ENCODE data around the gene OR5T1. TPM values are rescaled to one million over a fixed set of nuclear protein-coding genes. Genes with fewer than 3 reads are reported as not detected.

OR5T1 gene
- total RNA-seq: not detected
- total RNA-seq (2013): not detected
- total RNA-seq: 0 reads per million in 29 experiments

GRCh38 chr11:56273854-56274253, at the start of gene OR5T1:
Gene OR5T1, plus strand, starts transcription at chr11:56274154. Its CDS starts 1,485 bp downstream, at chr11:56275639.
- no peaks in the 10 kb centered on the region for H3K36me3 ChIP-seq (ENCODE audit: control insufficient read depth in 2 of 2, extremely low read depth in 1 of 2, insufficient read depth in 1 of 2, low read length in 1 of 2)
- H3K9me3 ChIP-seq: no peaks in the 10 kb centered on the region
- DNase-seq (no peak), ATAC-seq (replicated peaks in 1 of 4) (no peak)
- no peak within 1 kb of the TSS for H3K4me3 ChIP-seq (ENCODE audit: control insufficient read depth in 1 of 2, extremely low read depth in 1 of 2, low read length in 1 of 2)
- no peaks in the 10 kb centered on the region for H3K36me3 Mint-ChIP-seq
- no peak within 1 kb of the TSS for H3K4me3 Mint-ChIP-seq
- POLR2A ChIA-PET: no interaction called here
- CTCF ChIA-PET: no interaction called here
- peaks cover 11 to 31% (median 31%) of the 10 kb centered on the region in 3 donors for H3K9me3 Mint-ChIP-seq
- H3K27ac Mint-ChIP-seq: no peak within 1 kb of the TSS
- H3K27me3 ChIP-seq (replicated peaks in 1 of 2; ENCODE audit: control insufficient read depth in 2 of 2, extremely low read depth in 1 of 2, insufficient read depth in 2 of 2, low read length in 1 of 2): no peaks in the 10 kb centered on the region
- H3K27me3 Mint-ChIP-seq: no peaks in the 10 kb centered on the region
- no peak within 1 kb of the TSS for H3K27ac ChIP-seq (ENCODE audit: low read length)
- H3K4me1 ChIP-seq (ENCODE audit: control insufficient read depth in 1 of 2, extremely low read depth in 1 of 2, insufficient read depth in 2 of 2, low read length in 2 of 2): no peaks in the 10 kb centered on the region
- H3K4me1 Mint-ChIP-seq: no peaks in the 10 kb centered on the region

GRCh38 chr11:56234155-56234554, 39.8 kb upstream of the OR5T1 start, which contains the start of gene OR5T2:
Gene OR5T2, minus strand, starts transcription at chr11:56234255. Its CDS starts 1,193 bp downstream, at chr11:56233062.
- ATAC-seq (replicated peaks in 1 of 4) (no peak), DNase-seq (no peak)
- H3K9me3 Mint-ChIP-seq: peaks cover 10 to 36% (median 11%) of the 10 kb centered on the region in 3 donors
- Histone ChIP-seq H3K36me3 (ENCODE audit: control insufficient read depth in 2 of 2, extremely low read depth in 1 of 2, insufficient read depth in 1 of 2, low read length in 1 of 2) (no peaks in the 10 kb centered on the region), H3K27ac (ENCODE audit: low read length) (no peak within 1 kb of the TSS), H3K4me1 (ENCODE audit: control insufficient read depth in 1 of 2, extremely low read depth in 1 of 2, insufficient read depth in 2 of 2, low read length in 2 of 2) (no peaks in the 10 kb centered on the region), H3K4me3 (ENCODE audit: control insufficient read depth in 1 of 2, extremely low read depth in 1 of 2, low read length in 1 of 2) (no peak within 1 kb of the TSS), H3K9me3 (peaks cover 3% of the 10 kb centered on the region), H3K27me3 (replicated peaks in 1 of 2; ENCODE audit: control insufficient read depth in 2 of 2, extremely low read depth in 1 of 2, insufficient read depth in 2 of 2, low read length in 1 of 2) (no peaks in the 10 kb centered on the region)
- ChIA-PET POLR2A (no interaction called here), CTCF (no interaction called here)
- H3K27ac Mint-ChIP-seq: no peak within 1 kb of the TSS
- no peaks in the 10 kb centered on the region for H3K4me1 Mint-ChIP-seq
- H3K36me3 Mint-ChIP-seq: no peaks in the 10 kb centered on the region
- WGBS (ENCODE audit: insufficient coverage): no CpG with 5 or more reads among the region's 1 CpG
- H3K4me3 Mint-ChIP-seq: no peak within 1 kb of the TSS
- H3K27me3 Mint-ChIP-seq: no peaks in the 10 kb centered on the region

- Mint-ChIP-seq H3K4me1 (no peaks in the 10 kb centered on the region), H3K27ac (no peak within 1 kb of the TSS), H3K4me3 (no peak within 1 kb of the TSS), H3K36me3 (no peaks in the 10 kb centered on the region), H3K9me3 (peaks cover 12 to 26% (median 18%) of the 10 kb centered on the region in 3 donors), H3K27me3 (no peaks in the 10 kb centered on the region)
- Histone ChIP-seq H3K4me3 (ENCODE audit: control insufficient read depth in 1 of 2, extremely low read depth in 1 of 2, low read length in 1 of 2) (no peak within 1 kb of the TSS), H3K9me3 (peaks cover 2% of the 10 kb centered on the region), H3K36me3 (ENCODE audit: control insufficient read depth in 2 of 2, extremely low read depth in 1 of 2, insufficient read depth in 1 of 2, low read length in 1 of 2) (no peaks in the 10 kb centered on the region), H3K27me3 (replicated peaks in 1 of 2; ENCODE audit: control insufficient read depth in 2 of 2, extremely low read depth in 1 of 2, insufficient read depth in 2 of 2, low read length in 1 of 2) (no peaks in the 10 kb centered on the region), H3K4me1 (ENCODE audit: control insufficient read depth in 1 of 2, extremely low read depth in 1 of 2, insufficient read depth in 2 of 2, low read length in 2 of 2) (no peaks in the 10 kb centered on the region), H3K27ac (ENCODE audit: low read length) (no peak within 1 kb of the TSS)
- ChIA-PET POLR2A (no interaction called here), CTCF (no interaction called here)
- ATAC-seq (replicated peaks in 1 of 4) (no peak), DNase-seq (no peak)
Measured at GRCh38 chr11:56251954-56252353, 22.0 kb upstream of the OR5T1 start, which contains the start of gene OR5T3. Gene OR5T3, plus strand, starts transcription at chr11:56252254. Its CDS starts 0 bp downstream, at chr11:56252254.

GRCh38 chr11:56271092-56271491, 2.9 kb upstream of the OR5T1 start:
- WGBS (ENCODE audit: insufficient coverage): 14% methylated on average over 1 of the region's 3 CpGs
- Mint-ChIP-seq H3K4me3 (no peak overlapping the region), H3K27me3 (no peaks in the 10 kb centered on the region), H3K27ac (no peak overlapping the region), H3K36me3 (no peaks in the 10 kb centered on the region), H3K9me3 (peaks cover 3 to 37% (median 24%) of the 10 kb centered on the region in 3 donors), H3K4me1 (no peaks in the 10 kb centered on the region)
- ChIA-PET POLR2A (no interaction called here), CTCF (no interaction called here)
- H3K36me3 ChIP-seq (ENCODE audit: control insufficient read depth in 2 of 2, extremely low read depth in 1 of 2, insufficient read depth in 1 of 2, low read length in 1 of 2): no peaks in the 10 kb centered on the region
- ATAC-seq (replicated peaks in 1 of 4) (no peak), DNase-seq (no peak)
- H3K4me3 ChIP-seq (ENCODE audit: control insufficient read depth in 1 of 2, extremely low read depth in 1 of 2, low read length in 1 of 2): no peak overlapping the region
- no peaks in the 10 kb centered on the region for H3K9me3 ChIP-seq
- H3K27me3 ChIP-seq (replicated peaks in 1 of 2; ENCODE audit: control insufficient read depth in 2 of 2, extremely low read depth in 1 of 2, insufficient read depth in 2 of 2, low read length in 1 of 2): no peaks in the 10 kb centered on the region
- no peak overlapping the region for H3K27ac ChIP-seq (ENCODE audit: low read length)
- H3K4me1 ChIP-seq (ENCODE audit: control insufficient read depth in 1 of 2, extremely low read depth in 1 of 2, insufficient read depth in 2 of 2, low read length in 2 of 2): no peaks in the 10 kb centered on the region

- H3K9me3 Mint-ChIP-seq: peaks cover 14 to 18% (median 16%) of the 10 kb centered on the region in 3 donors
- no peaks in the 10 kb centered on the region for H3K4me1 Mint-ChIP-seq
- Histone ChIP-seq H3K27me3 (replicated peaks in 1 of 2; ENCODE audit: control insufficient read depth in 2 of 2, extremely low read depth in 1 of 2, insufficient read depth in 2 of 2, low read length in 1 of 2) (no peaks in the 10 kb centered on the region), H3K36me3 (ENCODE audit: control insufficient read depth in 2 of 2, extremely low read depth in 1 of 2, insufficient read depth in 1 of 2, low read length in 1 of 2) (no peaks in the 10 kb centered on the region), H3K4me3 (ENCODE audit: control insufficient read depth in 1 of 2, extremely low read depth in 1 of 2, low read length in 1 of 2) (no peak within 1 kb of the TSS), H3K9me3 (no peaks in the 10 kb centered on the region), H3K4me1 (ENCODE audit: control insufficient read depth in 1 of 2, extremely low read depth in 1 of 2, insufficient read depth in 2 of 2, low read length in 2 of 2) (no peaks in the 10 kb centered on the region), H3K27ac (ENCODE audit: low read length) (no peak within 1 kb of the TSS)
- no peak within 1 kb of the TSS for H3K27ac Mint-ChIP-seq
- CTCF ChIA-PET: no interaction called here
- ATAC-seq (replicated peaks in 1 of 4) (no peak), DNase-seq (no peak)
- POLR2A ChIA-PET: no interaction called here
- no peaks in the 10 kb centered on the region for H3K27me3 Mint-ChIP-seq
- H3K4me3 Mint-ChIP-seq: no peak within 1 kb of the TSS
- WGBS (ENCODE audit: insufficient coverage): no CpG with 5 or more reads among the region's 2 CpGs
- no peaks in the 10 kb centered on the region for H3K36me3 Mint-ChIP-seq
Measured at GRCh38 chr11:56292154-56292553, 18.2 kb downstream of the OR5T1 start, which contains the start of gene OR8H1. Gene OR8H1, minus strand, starts transcription at chr11:56292254. Its CDS starts 1,192 bp downstream, at chr11:56291062.

- H3K27me3 ChIP-seq (replicated peaks in 1 of 2; ENCODE audit: control insufficient read depth in 2 of 2, extremely low read depth in 1 of 2, insufficient read depth in 2 of 2, low read length in 1 of 2): no peaks in the 10 kb centered on the region
- Mint-ChIP-seq H3K4me3 (no peak overlapping the region), H3K27me3 (no peaks in the 10 kb centered on the region), H3K4me1 (no peaks in the 10 kb centered on the region), H3K36me3 (no peaks in the 10 kb centered on the region), H3K27ac (no peak overlapping the region), H3K9me3 (peaks cover 10 to 16% (median 10%) of the 10 kb centered on the region in 3 donors)
- POLR2A ChIA-PET: no interaction called here
- no peaks in the 10 kb centered on the region for H3K4me1 ChIP-seq (ENCODE audit: control insufficient read depth in 1 of 2, extremely low read depth in 1 of 2, insufficient read depth in 2 of 2, low read length in 2 of 2)
- no peak for ATAC-seq (replicated peaks in 1 of 4)
- no peak overlapping the region for H3K4me3 ChIP-seq (ENCODE audit: control insufficient read depth in 1 of 2, extremely low read depth in 1 of 2, low read length in 1 of 2)
- no peak for DNase-seq
- H3K27ac ChIP-seq (ENCODE audit: low read length): no peak overlapping the region
- 53% methylated on average over 2 of the region's 4 CpGs for WGBS (ENCODE audit: insufficient coverage)
- no peaks in the 10 kb centered on the region for H3K36me3 ChIP-seq (ENCODE audit: control insufficient read depth in 2 of 2, extremely low read depth in 1 of 2, insufficient read depth in 1 of 2, low read length in 1 of 2)
- CTCF ChIA-PET: no interaction called here
- H3K9me3 ChIP-seq: no peaks in the 10 kb centered on the region
Measured at GRCh38 chr11:56296898-56297297, 22.9 kb downstream of the OR5T1 start.

- no peaks in the 10 kb centered on the region for H3K36me3 Mint-ChIP-seq
- DNase-seq: no peak
- 90% methylated on average over 3 of the region's 3 CpGs for WGBS (ENCODE audit: insufficient coverage)
- Histone ChIP-seq H3K9me3 (no peaks in the 10 kb centered on the region), H3K27ac (ENCODE audit: low read length) (no peak overlapping the region), H3K36me3 (ENCODE audit: control insufficient read depth in 2 of 2, extremely low read depth in 1 of 2, insufficient read depth in 1 of 2, low read length in 1 of 2) (no peaks in the 10 kb centered on the region), H3K4me3 (ENCODE audit: control insufficient read depth in 1 of 2, extremely low read depth in 1 of 2, low read length in 1 of 2) (no peak overlapping the region), H3K4me1 (ENCODE audit: control insufficient read depth in 1 of 2, extremely low read depth in 1 of 2, insufficient read depth in 2 of 2, low read length in 2 of 2) (no peaks in the 10 kb centered on the region), H3K27me3 (replicated peaks in 1 of 2; ENCODE audit: control insufficient read depth in 2 of 2, extremely low read depth in 1 of 2, insufficient read depth in 2 of 2, low read length in 1 of 2) (no peaks in the 10 kb centered on the region)
- no peaks in the 10 kb centered on the region for H3K27me3 Mint-ChIP-seq
- no peak for ATAC-seq (replicated peaks in 1 of 4)
- no peak overlapping the region for H3K27ac Mint-ChIP-seq
- H3K4me3 Mint-ChIP-seq: no peak overlapping the region
- no peaks in the 10 kb centered on the region for H3K4me1 Mint-ChIP-seq
- POLR2A ChIA-PET: no interaction called here
- CTCF ChIA-PET: no interaction called here
- peaks cover 33 to 44% (median 41%) of the 10 kb centered on the region in 3 donors for H3K9me3 Mint-ChIP-seq
Measured at GRCh38 chr11:56307836-56308235, 33.9 kb downstream of the OR5T1 start.

Data from T-cell (primary cell).